Endothelial cell of umbilical vein (primary cell): Measurements from ENCODE around the gene KRT1. TPM values are rescaled to one million over a fixed set of nuclear protein-coding genes. Genes with fewer than 3 reads are reported as not detected.

Source experiments
- BruUV-seq: library from RNA; stranded (reverse); fragments of 400-500 nt; replicated peaks from 2 replicates; lab custom pipeline; 2021; lab: Mats Ljungman, UMichigan
- CTCF ChIA-PET: fragments of 300-600, 350-600 bp; sonication (Branson Sonifier 250); formaldehyde crosslinking; loops from one replicate; lab custom pipeline; 2021; ENCODE audit warnings: antibody characterized with exemption, inconsistent platforms; lab: Charles Lee
- POLR2A ChIA-PET: fragments of 300-600, 350-600 bp; sonication (Branson Sonifier 250); formaldehyde crosslinking; loops from one replicate; lab custom pipeline; 2021; ENCODE audit warnings: antibody characterized with exemption, inconsistent platforms; lab: Charles Lee
- DNase-seq: peaks from one replicate; pipeline ENCODE4 v3.0.0-alpha.2; 2011; ENCODE audit warnings: low read depth, low spot score
- FAIRE-seq: peaks from 2 replicates; lab custom pipeline; 2011; peaks lifted over from hg19 to GRCh38; lab: Jason Lieb, UNC
- H2AFZ ChIP-seq: 2 replicates; pipeline ENCODE4 v1.6.0; 2012; ENCODE audit warnings: low read depth, low read length, control low read depth, inconsistent platforms
- H3K27ac ChIP-seq: 2 replicates; pipeline ENCODE4 v1.5.1; 2011; ENCODE audit warnings: low read depth, mild to moderate bottlenecking, control low read depth, low read length, moderate library complexity; ENCODE audit not compliant: insufficient read depth
- H3K27me3 ChIP-seq, 2 experiments: 2 replicates each; pipeline versions ENCODE4 v1.6.0 to v1.6.1; 2011; ENCODE audit warnings: low read length in 2 of 2, mixed read lengths in 1 of 2; ENCODE audit not compliant: control insufficient read depth in 2 of 2, insufficient read depth in 2 of 2
- H3K36me3 ChIP-seq, 2 experiments: 2 replicates in 1 of 2; 3 replicates in 1 of 2; pipeline ENCODE4 v1.5.1; 2011; ENCODE audit warnings: low read length in 2 of 2, mild to moderate bottlenecking in 1 of 2, moderate library complexity in 1 of 2; ENCODE audit not compliant: control insufficient read depth in 2 of 2, insufficient read depth in 2 of 2; ENCODE audit errors: extremely low read depth in 1 of 2
- H3K4me1 ChIP-seq: 3 replicates; pipeline ENCODE4 v1.5.1; 2011; ENCODE audit warnings: mild to moderate bottlenecking, low read length; ENCODE audit not compliant: control insufficient read depth, insufficient read depth; ENCODE audit errors: extremely low read depth
- H3K4me2 ChIP-seq: 2 replicates; pipeline ENCODE4 v1.6.1; 2011; ENCODE audit warnings: low read length, control low read depth, mixed read lengths; ENCODE audit not compliant: insufficient read depth
- H3K4me3 ChIP-seq, 3 experiments: fragments of 200-600 bp in 1 of 3; sonication (generic), shearing (Covaris generic) in 1 of 3; replicated peaks in 1 of 3; 2 replicates each; pipeline ENCODE4 v1.5.1; 2011 to 2016; ENCODE audit warnings: control low read depth in 3 of 3, low read length in 3 of 3, mild to moderate bottlenecking in 2 of 3, inconsistent platforms in 1 of 3, low read depth in 1 of 3, moderate library complexity in 1 of 3; ENCODE audit not compliant: insufficient read depth in 1 of 3
- H3K79me2 ChIP-seq: 2 replicates; pipeline ENCODE4 v1.6.0; 2012; ENCODE audit warnings: low read length, inconsistent platforms; ENCODE audit not compliant: control insufficient read depth, insufficient read depth
- H3K9ac ChIP-seq: replicated peaks from 2 replicates; pipeline ENCODE3; 2011; ENCODE audit warnings: low read length, control low read depth; ENCODE audit not compliant: insufficient read depth; ENCODE audit errors: extremely low read depth
- H3K9me1 ChIP-seq: replicated peaks from 3 replicates; pipeline ENCODE4 v1.6.0; 2011; ENCODE audit warnings: mild to moderate bottlenecking, low read length; ENCODE audit not compliant: control insufficient read depth, insufficient read depth; ENCODE audit errors: extremely low read depth
- H3K9me3 ChIP-seq: replicated peaks from 2 replicates; pipeline ENCODE4 v1.5.1; 2012; ENCODE audit warnings: low read length, inconsistent platforms; ENCODE audit not compliant: control insufficient read depth, insufficient read depth
- H4K20me1 ChIP-seq: replicated peaks from 2 replicates; pipeline ENCODE3; 2011; ENCODE audit warnings: mild to moderate bottlenecking, low read length; ENCODE audit not compliant: control insufficient read depth, insufficient read depth; ENCODE audit errors: extremely low read depth
- EZH2 ChIP-seq: IDR thresholded peaks from 2 replicates; pipeline ENCODE4 v1.6.1; 2012; ENCODE audit warnings: borderline replicate concordance, low read depth, mild to moderate bottlenecking, moderate library complexity, low read length, inconsistent platforms; ENCODE audit not compliant: severe bottlenecking
- FOS ChIP-seq: IDR thresholded peaks from 2 replicates; pipeline ENCODE4 v1.6.1; 2011; ENCODE audit warnings: mild to moderate bottlenecking, low read length, moderate library complexity, borderline replicate concordance; ENCODE audit not compliant: insufficient read depth
- GATA2 ChIP-seq: IDR thresholded peaks from 2 replicates; pipeline ENCODE4 v1.7.0; 2011; ENCODE audit warnings: low read depth, mild to moderate bottlenecking, moderate library complexity, mixed read lengths, low read length; ENCODE audit not compliant: insufficient read length, insufficient read depth
- JUN ChIP-seq: IDR thresholded peaks from 2 replicates; pipeline ENCODE4 v1.6.1; 2011; ENCODE audit warnings: borderline replicate concordance, low read depth; ENCODE audit not compliant: insufficient read length, insufficient read depth
- MYC ChIP-seq: IDR thresholded peaks from one replicate; pipeline ENCODE4 v1.6.1; 2011; ENCODE audit warnings: mild to moderate bottlenecking, low read depth, low read length
- POLR2A ChIP-seq: IDR thresholded peaks from 2 replicates; pipeline ENCODE4 v1.6.1; 2012; ENCODE audit warnings: low read depth, mild to moderate bottlenecking, control low read depth, low read length
- POLR2AphosphoS5 ChIP-seq: IDR thresholded peaks from 2 replicates; pipeline ENCODE4 v1.6.1; 2012; ENCODE audit warnings: low read depth, mild to moderate bottlenecking, control low read depth, low read length, moderate library complexity; ENCODE audit not compliant: insufficient read depth
- dilution Hi-C: fragments of 300-500 bp; cut with MboI; formaldehyde crosslinking; loops from one replicate; pipeline ENCODE4 v1.15.0; 2019; ENCODE audit warnings: low sequenced_read_pairs; ENCODE audit not compliant: extremely low pct_ligation_motif_present
- intact Hi-C: fragments of 100-400 bp; cut with micrococcal nuclease; formaldehyde crosslinking; loops from one replicate; pipeline ENCODE4 v1.10.0; 2022
- polyA plus RNA-seq, 4 experiments: library from polyadenylated mRNA; depleted of rRNA in 3 of 4; stranded (reverse) in 3 of 4; unstranded in 1 of 4; fragments of >200 nt; gene quantifications; 2 replicates each; pipeline versions ENCODE4 v1.2.1 to v1.2.3, GENCODE V29; 2011 to 2012; ENCODE audit warnings: missing spikeins in 1 of 4
- total RNA-seq: library from RNA; stranded (reverse); gene quantifications from 2 replicates; pipeline ENCODE4 v1.2.3, GENCODE V29; 2021
- TF ChIP-seq, protein P1 (sequence below): IDR thresholded peaks from 2 replicates; pipeline ENCODE4 v1.6.1; 2011; ENCODE audit not compliant: insufficient read depth, insufficient read length
- TF ChIP-seq, protein P2 (sequence below), 2 donors: IDR thresholded peaks; 1 replicate in 1 of 2; 2 replicates in 1 of 2; pipeline ENCODE4 v1.5.1; 2011; ENCODE audit warnings: low read length in 2 of 2, mild to moderate bottlenecking in 2 of 2, moderate library complexity in 2 of 2, control low read depth in 1 of 2, inconsistent platforms in 1 of 2, low read depth in 1 of 2; ENCODE audit not compliant: insufficient read depth in 1 of 2; ENCODE audit errors: extremely low read depth in 1 of 2

KRT1 gene
- total and polyA plus RNA-seq, 2 donors (not counting 3 experiments of a cell fraction or from before 2014, with no cell fraction given), result not detected

DNA sequence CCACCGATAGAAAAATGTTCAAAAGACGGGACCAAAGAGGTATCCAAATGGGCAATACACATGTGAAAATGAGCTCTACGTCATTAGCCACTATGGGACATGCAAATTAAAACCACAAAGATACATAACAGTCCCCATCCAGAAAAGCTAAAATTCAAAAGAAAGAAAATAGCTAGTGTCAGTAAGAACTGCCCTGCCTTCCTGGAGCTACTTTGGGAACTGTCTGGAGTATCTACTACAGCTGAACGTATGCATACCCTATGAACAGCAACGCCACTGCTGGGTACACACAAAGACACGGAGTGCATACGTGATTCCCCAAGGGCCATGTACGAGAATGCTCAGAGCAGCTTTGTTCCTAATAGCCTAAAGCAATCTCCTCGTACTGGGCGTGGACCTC, 48.9 kb upstream of the KRT1 start:
- intact Hi-C loops (no loop called here), dilution Hi-C loops (no loop called here)
- BruUV-seq, result no TSS peak
- no peaks in the 10 kb centered on the region for H3K4me1 ChIP-seq
- no peak overlapping the region for H3K4me2 ChIP-seq
- no peaks in the 10 kb centered on the region for H4K20me1 ChIP-seq
- H3K79me2 ChIP-seq, result no peaks in the 10 kb centered on the region
- no peaks in the 10 kb centered on the region for H3K36me3 ChIP-seq
- H3K27ac ChIP-seq, result no peak overlapping the region
- FAIRE-seq (no peak), DNase-seq (no peak)
- TF ChIP-seq FOS (no peak), GATA2 (no peak), EZH2 (no peak), JUN (no peak), MYC (no peak), POLR2AphosphoS5 (no peak), POLR2A (no peak)
- TF ChIP-seq, protein P1, sequence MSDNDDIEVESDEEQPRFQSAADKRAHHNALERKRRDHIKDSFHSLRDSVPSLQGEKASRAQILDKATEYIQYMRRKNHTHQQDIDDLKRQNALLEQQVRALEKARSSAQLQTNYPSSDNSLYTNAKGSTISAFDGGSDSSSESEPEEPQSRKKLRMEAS, result no peak
- TF ChIP-seq, protein P2, sequence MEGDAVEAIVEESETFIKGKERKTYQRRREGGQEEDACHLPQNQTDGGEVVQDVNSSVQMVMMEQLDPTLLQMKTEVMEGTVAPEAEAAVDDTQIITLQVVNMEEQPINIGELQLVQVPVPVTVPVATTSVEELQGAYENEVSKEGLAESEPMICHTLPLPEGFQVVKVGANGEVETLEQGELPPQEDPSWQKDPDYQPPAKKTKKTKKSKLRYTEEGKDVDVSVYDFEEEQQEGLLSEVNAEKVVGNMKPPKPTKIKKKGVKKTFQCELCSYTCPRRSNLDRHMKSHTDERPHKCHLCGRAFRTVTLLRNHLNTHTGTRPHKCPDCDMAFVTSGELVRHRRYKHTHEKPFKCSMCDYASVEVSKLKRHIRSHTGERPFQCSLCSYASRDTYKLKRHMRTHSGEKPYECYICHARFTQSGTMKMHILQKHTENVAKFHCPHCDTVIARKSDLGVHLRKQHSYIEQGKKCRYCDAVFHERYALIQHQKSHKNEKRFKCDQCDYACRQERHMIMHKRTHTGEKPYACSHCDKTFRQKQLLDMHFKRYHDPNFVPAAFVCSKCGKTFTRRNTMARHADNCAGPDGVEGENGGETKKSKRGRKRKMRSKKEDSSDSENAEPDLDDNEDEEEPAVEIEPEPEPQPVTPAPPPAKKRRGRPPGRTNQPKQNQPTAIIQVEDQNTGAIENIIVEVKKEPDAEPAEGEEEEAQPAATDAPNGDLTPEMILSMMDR (IDR thresholded peaks at IDR 0.05; ENCODE audit: extremely low read depth in 1 of 2, insufficient read depth in 1 of 2, low read depth in 1 of 2, low read length in 2 of 2), result no peak
- no peak overlapping the region for H3K9ac ChIP-seq
- H3K9me1 ChIP-seq, result no peaks in the 10 kb centered on the region
- CTCF ChIA-PET, result interaction anchor here (1.1 kb wide), 1 partner anchor 142 kb away, joined by 3 read pairs; no protein-coding TSS in a partner anchor
- H2AFZ ChIP-seq, result no peak overlapping the region
- no peaks in the 10 kb centered on the region for H3K27me3 ChIP-seq
- no peaks in the 10 kb centered on the region for H3K9me3 ChIP-seq
- POLR2A ChIA-PET, result no interaction called here
- no peak overlapping the region for H3K4me3 ChIP-seq
